ENCODE data around the gene ANK3.

- TF ChIP-seq CTCF (IDR thresholded peaks at IDR 0.05 in 8 of 11, conservative IDR thresholded peaks at IDR 0.05 in 3 of 11): no peak
- no peak for TF ChIP-seq POLR2A (IDR thresholded peaks at IDR 0.05)
- no peak for TF ChIP-seq POLR2AphosphoS5 (IDR thresholded peaks at IDR 0.05)
These were observed 220.6 kb downstream of the ANK3 start for GRCh38 chr10:60169111-60169510.

All from spleen (tissue), 7 donors.